Right atrium auricular region (tissue), 2 donors: ENCODE results near the gene ACE2. TPM values are rescaled to one million over a fixed set of nuclear protein-coding genes. Genes with fewer than 3 reads are reported as not detected.

Experiments
- DNase-seq: peaks from one replicate; pipeline ENCODE4 v3.0.0-alpha.2; 2019; ENCODE audit warnings: low spot score
- H3K27ac ChIP-seq, 2 donors: fragments of 200-600 bp; sonication (generic); 1 replicate in 1 of 2; 2 replicates in 1 of 2; pipeline ENCODE4 v1.5.1; 2016 to 2019
- H3K27me3 ChIP-seq, 2 donors: fragments of 200-600 bp; sonication (generic); one replicate each; pipeline versions ENCODE4 v1.5.1 to v1.6.0; 2017 to 2019
- H3K36me3 ChIP-seq: fragments of 200-600 bp; sonication (generic); one replicate; pipeline ENCODE4 v1.5.1; 2016
- H3K4me1 ChIP-seq, 2 donors: fragments of 200-600 bp; sonication (generic); one replicate each; pipeline versions ENCODE4 v1.5.1 to v1.6.0; 2017 to 2019
- H3K4me3 ChIP-seq, 2 donors: fragments of 200-600 bp; sonication (generic); 1 replicate in 1 of 2; 2 replicates in 1 of 2; pipeline ENCODE4 v1.5.1; 2017 to 2019; ENCODE audit warnings: mild to moderate bottlenecking in 1 of 2, moderate library complexity in 1 of 2
- H3K9me3 ChIP-seq, 2 donors: fragments of 200-600 bp; sonication (generic); one replicate each; pipeline ENCODE4 v1.5.1; 2019
- total RNA-seq, 2 donors: library from RNA; depleted of rRNA; stranded (reverse); fragments of >200 nt; gene quantifications; one replicate each; pipeline ENCODE4 v1.1.0, GENCODE V29; 2016
- TF ChIP-seq, protein P1 (sequence below), 2 donors: fragments of 200-600 bp; sonication (generic); IDR thresholded peaks; one replicate each; pipeline ENCODE4 v1.5.1; 2019; ENCODE audit warnings: antibody characterized with exemption in 2 of 2

The ACE2 gene
- total RNA-seq, 2 donors from 2014 or later = 15.2 to 26.1 TPM

- TF ChIP-seq, protein P1, sequence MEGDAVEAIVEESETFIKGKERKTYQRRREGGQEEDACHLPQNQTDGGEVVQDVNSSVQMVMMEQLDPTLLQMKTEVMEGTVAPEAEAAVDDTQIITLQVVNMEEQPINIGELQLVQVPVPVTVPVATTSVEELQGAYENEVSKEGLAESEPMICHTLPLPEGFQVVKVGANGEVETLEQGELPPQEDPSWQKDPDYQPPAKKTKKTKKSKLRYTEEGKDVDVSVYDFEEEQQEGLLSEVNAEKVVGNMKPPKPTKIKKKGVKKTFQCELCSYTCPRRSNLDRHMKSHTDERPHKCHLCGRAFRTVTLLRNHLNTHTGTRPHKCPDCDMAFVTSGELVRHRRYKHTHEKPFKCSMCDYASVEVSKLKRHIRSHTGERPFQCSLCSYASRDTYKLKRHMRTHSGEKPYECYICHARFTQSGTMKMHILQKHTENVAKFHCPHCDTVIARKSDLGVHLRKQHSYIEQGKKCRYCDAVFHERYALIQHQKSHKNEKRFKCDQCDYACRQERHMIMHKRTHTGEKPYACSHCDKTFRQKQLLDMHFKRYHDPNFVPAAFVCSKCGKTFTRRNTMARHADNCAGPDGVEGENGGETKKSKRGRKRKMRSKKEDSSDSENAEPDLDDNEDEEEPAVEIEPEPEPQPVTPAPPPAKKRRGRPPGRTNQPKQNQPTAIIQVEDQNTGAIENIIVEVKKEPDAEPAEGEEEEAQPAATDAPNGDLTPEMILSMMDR (IDR thresholded peaks at IDR 0.05) = no peak
- Histone ChIP-seq H3K27me3 (no peaks in the 10 kb centered on the region), H3K9me3 (no peaks in the 10 kb centered on the region), H3K27ac (no peak overlapping the region), H3K4me1 (no peaks in the 10 kb centered on the region), H3K36me3 (no peaks in the 10 kb centered on the region), H3K4me3 (no peak overlapping the region)
- DNase-seq = no peak
Observed at GRCh38 chrX:15523088-15523487, 77.7 kb downstream of the ACE2 start.

DNA sequence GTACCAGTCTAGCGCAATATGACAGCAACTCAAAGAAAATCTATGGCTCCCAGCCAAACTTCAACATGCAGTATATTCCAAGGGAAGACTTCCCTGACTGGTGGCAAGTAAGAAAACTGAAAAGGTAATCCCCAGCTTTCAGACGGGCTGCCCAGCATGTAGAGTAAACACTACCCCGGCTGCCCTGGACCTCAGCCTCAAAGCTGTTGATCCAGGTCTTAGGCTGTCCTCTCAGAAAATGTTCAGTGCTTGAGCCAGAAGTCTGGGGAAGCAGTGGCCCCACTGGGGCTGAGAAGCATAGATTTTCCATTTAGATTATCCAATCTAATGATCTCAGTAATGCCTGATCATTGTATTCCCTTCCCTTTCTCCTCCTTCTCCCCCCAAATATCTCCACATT, 78.3 kb downstream of the ACE2 start:
- H3K4me1 ChIP-seq = no peaks in the 10 kb centered on the region
- no peaks in the 10 kb centered on the region for H3K36me3 ChIP-seq
- H3K4me3 ChIP-seq = no peak overlapping the region
- no peak for DNase-seq
- H3K9me3 ChIP-seq = no peaks in the 10 kb centered on the region
- H3K27ac ChIP-seq = no peak overlapping the region
- TF ChIP-seq, protein P1 (IDR thresholded peaks at IDR 0.05) = no peak
- no peaks in the 10 kb centered on the region for H3K27me3 ChIP-seq

- Histone ChIP-seq H3K27me3 (no peaks in the 10 kb centered on the region), H3K27ac (no peak overlapping the region), H3K36me3 (no peaks in the 10 kb centered on the region), H3K4me1 (no peaks in the 10 kb centered on the region), H3K4me3 (no peak overlapping the region), H3K9me3 (no peaks in the 10 kb centered on the region)
- DNase-seq = no peak
- TF ChIP-seq, protein P1 (IDR thresholded peaks at IDR 0.05) = no peak
Observed at GRCh38 chrX:15515931-15516330, 84.8 kb downstream of the ACE2 start.

DNA sequence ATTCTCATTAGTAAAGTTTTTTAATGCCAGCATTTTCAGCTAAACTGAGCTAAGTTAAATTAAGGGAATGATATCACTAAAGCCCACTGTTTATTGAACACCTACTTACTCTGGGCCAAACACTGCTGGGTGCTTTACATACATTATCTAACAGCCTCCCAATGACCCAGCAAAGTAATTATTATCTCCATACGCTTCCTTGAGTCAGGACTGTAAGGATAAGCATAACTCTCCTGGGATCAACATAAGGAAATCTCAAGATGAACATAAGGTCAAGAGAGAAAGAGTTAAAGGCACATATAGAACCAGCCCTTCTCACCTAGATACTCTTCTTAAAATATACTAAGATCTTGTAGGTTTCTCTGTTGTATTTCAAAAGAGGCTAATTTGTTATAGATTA, 86.5 kb downstream of the ACE2 start:
- no peaks in the 10 kb centered on the region for H3K4me1 ChIP-seq

DNA sequence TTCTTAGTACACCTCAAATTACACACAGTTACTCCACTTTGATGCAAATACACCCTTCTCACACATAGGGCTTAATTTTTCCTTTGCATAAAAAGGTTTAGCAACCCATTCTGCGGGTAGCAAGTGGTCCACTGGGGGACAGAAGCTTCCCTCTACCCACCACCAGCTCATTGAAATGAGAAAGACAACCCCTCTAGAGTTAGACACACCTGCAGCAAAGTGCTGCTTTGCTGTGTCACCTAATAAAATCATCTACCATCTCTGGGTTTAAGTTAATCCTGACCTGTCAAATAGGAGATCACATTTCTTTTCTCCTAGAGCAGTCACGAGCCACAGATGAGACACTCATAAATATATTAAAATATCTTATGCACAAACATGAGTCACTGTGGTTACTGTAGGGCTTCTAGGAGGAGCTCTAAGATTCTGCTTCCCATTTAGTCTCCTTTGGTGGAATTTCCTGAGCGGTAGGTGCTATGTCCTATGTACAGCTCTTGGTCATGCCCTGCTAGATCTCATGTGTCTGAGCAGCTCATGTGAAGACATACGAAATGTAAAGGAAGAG, 88.3 kb downstream of the ACE2 start:
- TF ChIP-seq, protein P1 (IDR thresholded peaks at IDR 0.05) = no peak
- no peaks in the 10 kb centered on the region for H3K27me3 ChIP-seq
- DNase-seq = no peak

More for the DNA sequence above, 86.5 kb downstream of the ACE2 start:
- H3K36me3 ChIP-seq = no peaks in the 10 kb centered on the region
- H3K27me3 ChIP-seq = no peaks in the 10 kb centered on the region
- DNase-seq = no peak
- TF ChIP-seq, protein P1 (IDR thresholded peaks at IDR 0.05) = no peak
- no peak overlapping the region for H3K4me3 ChIP-seq
- H3K27ac ChIP-seq = no peak overlapping the region
- no peaks in the 10 kb centered on the region for H3K9me3 ChIP-seq

DNA sequence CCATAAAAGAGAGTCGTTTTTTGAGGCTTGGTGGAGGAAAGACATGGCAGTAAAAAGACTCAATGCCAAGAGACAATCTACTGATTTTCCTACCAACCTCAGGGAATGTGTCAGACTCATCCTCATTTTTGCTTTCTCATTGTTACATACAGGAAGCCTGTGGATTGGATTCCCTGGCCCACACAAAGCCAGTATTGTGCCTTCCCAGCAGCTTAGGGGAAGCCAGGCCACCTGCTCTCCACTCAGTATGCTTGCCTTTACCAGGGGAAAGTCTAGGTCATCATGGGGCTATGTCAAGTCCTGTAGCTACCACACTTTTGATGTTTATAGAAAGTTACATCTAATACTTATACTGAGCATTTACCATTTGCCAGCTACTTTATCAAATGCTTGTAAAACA, 89.2 kb downstream of the ACE2 start:
- no peaks in the 10 kb centered on the region for H3K36me3 ChIP-seq
- DNase-seq = no peak
- H3K27me3 ChIP-seq = no peaks in the 10 kb centered on the region
- TF ChIP-seq, protein P1 (IDR thresholded peaks at IDR 0.05) = no peak
- H3K9me3 ChIP-seq = no peaks in the 10 kb centered on the region
- no peak overlapping the region for H3K27ac ChIP-seq
- H3K4me3 ChIP-seq = no peak overlapping the region
- no peaks in the 10 kb centered on the region for H3K4me1 ChIP-seq

More for the DNA sequence above, 88.3 kb downstream of the ACE2 start:
- Histone ChIP-seq H3K27ac (no peak overlapping the region), H3K4me1 (no peaks in the 10 kb centered on the region), H3K36me3 (no peaks in the 10 kb centered on the region), H3K9me3 (no peaks in the 10 kb centered on the region), H3K4me3 (no peak overlapping the region)
